NB4 (cell line): ENCODE data around the gene PDGFD.

ENCODE experiments used
- CTCF ChIP-seq: IDR thresholded peaks from one replicate; pipeline ENCODE4 v1.5.1; 2012; ENCODE audit warnings: low read depth, low read length
- MAX ChIP-seq: IDR thresholded peaks from 2 replicates; pipeline ENCODE4 v1.6.1; 2011; ENCODE audit warnings: low read depth, low read length
- POLR2A ChIP-seq: IDR thresholded peaks from 2 replicates; pipeline ENCODE4 v1.6.1; 2011; ENCODE audit warnings: mild to moderate bottlenecking; ENCODE audit not compliant: insufficient read length; ENCODE audit errors: extremely low read depth

DNA sequence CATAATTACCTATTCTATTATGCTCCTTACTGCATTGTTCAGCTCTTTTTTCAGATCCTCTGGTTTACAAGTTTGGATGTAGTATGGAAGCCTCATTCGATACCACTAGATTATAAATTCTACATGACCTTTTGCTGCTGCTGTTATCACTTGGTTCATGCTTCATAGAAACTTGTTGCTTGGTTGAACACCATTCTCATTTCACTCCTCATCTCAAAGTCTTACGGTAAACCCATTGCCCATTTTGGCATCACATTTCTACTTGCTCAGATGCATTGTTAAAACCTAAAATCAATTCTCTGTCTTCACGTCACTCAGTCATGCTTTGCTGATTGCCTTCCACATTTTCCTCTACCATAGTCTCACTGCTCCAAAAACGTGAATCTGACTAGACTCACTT, 283.0 kb downstream of the PDGFD start:
- TF ChIP-seq CTCF, result no peak
- no peak for TF ChIP-seq POLR2A
- TF ChIP-seq MAX, result no peak
